Measurements from ENCODE around the gene PROK1. TPM values are rescaled to one million over a fixed set of nuclear protein-coding genes. Genes with fewer than 3 reads are reported as not detected.
A peak's percentile ranks its signal among the peaks of the same experiment; 100 is the strongest.

Gene PROK1
- polyA plus RNA-seq, 2 of the 4 experiments (the other 2 are of a cell fraction), result not detected

DNA sequence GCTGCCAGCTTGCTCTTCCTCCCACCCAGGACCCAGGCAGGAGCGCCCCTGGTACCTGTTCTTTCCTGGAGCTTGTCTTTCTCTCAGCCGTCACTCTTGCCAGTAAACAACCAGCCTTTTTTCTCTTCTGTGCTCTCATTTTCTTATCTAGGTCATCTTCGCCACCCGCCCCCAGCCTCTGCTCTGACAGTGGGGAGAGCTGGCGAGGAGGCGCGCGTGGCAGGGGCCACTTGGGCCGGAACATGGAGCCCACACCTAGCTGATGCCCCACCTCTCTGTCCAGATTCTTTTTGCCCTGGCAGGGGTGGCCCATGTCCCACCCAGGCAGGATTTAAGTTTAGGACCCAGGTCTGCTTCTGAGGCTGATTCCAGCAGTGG lies 32.3 kb downstream of the PROK1 start:
- no peak for FAIRE-seq
- Histone ChIP-seq H3K4me1 (peaks cover 11% of the 10 kb centered on the region; the same call in 2 of the 3 replicates), H3K27ac (no peak overlapping the region), H3K4me3 (no peak overlapping the region), H3K4me2 (no peak overlapping the region), H3K9me3 (no peaks in the 10 kb centered on the region)
- no peak for TF ChIP-seq EHF (CRISPR knock-in tag; IDR thresholded peaks at IDR 0.05)
- no peak for TF ChIP-seq SMC3 (IDR thresholded peaks at IDR 0.05)
- no peak for TF ChIP-seq ZC3H11A (IDR thresholded peaks at IDR 0.05)
- DNase-seq (ENCODE audit: low read depth in 1 of 2, low spot score in 1 of 2), result no peak
- ChIA-PET CTCF (interaction anchor here (1.4 to 5.6 kb wide), 2 partner anchors 13 to 171 kb away, joined by 3 to 43 read pairs; no protein-coding TSS in a partner anchor), POLR2A (interaction anchor here (0.8 kb wide), 1 partner anchor 144 kb away, joined by 4 read pairs; the partner anchor contains the start of gene RBM15)
- ATAC-seq, result no peak
- 95% methylated on average over 9 of the region's 9 CpGs for WGBS (ENCODE audit: missing lambda C conversion rate)

DNA sequence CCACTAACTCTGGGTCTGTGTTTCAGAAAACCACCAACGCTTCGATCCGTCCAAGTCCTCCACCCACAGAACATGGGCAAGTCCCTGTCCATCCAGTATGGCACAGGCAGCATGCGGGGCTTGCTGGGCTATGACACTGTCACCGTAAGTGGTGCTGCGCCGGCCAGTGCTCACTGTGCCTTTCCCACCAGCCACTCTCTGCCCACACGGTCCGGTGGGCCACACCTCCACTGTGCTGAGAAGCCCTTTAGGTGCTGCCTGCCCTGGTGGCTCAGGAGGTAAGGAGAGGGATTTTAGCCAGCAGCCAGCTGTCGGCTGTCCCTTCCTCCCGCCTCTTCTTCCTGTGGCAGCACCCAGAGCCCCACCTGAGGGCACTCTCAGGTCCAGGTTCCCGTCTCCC lies 33.9 kb downstream of the PROK1 start:
- Histone ChIP-seq H3K9me3 (no peaks in the 10 kb centered on the region), H3K27ac (no peak overlapping the region), H3K4me3 (no peak overlapping the region), H3K4me2 (no peak overlapping the region), H3K4me1 (peaks cover 6% of the 10 kb centered on the region; the same call in 1 of the 3 replicates)
- WGBS (ENCODE audit: missing lambda C conversion rate), result 91% methylated on average over 12 of the region's 12 CpGs
- ChIA-PET CTCF (interaction anchor here (0.8 to 2.0 kb wide), 7 partner anchors 12 to 276 kb away, joined by 3 to 20 read pairs (median 4); no protein-coding TSS in a partner anchor), POLR2A (no interaction called here)
- no peak for TF ChIP-seq EHF (CRISPR knock-in tag; IDR thresholded peaks at IDR 0.05)
- no peak for DNase-seq (ENCODE audit: low read depth in 1 of 2, low spot score in 1 of 2)
- FAIRE-seq, result no peak
- no peak for ATAC-seq

DNA sequence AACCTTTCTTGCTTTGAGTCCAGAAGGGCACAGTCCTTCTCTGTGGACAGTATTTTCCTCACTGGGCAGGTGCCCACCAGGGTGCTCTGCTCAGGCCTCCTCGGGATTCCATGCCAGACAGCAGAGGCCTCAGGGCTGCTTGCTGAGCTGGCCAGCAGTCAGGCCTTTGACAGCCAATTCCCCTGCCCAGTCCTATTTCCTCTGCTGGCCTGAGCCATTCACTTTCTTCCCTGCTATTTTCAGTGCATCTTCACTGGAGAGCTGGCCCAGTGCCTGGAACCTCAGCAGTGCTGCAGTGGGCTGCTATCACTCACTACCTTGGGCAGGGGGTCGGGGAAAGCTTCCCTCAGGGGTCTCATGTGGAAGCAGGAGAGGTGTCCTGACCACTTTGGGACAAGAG lies 34.8 kb downstream of the PROK1 start:
- H3K4me1 ChIP-seq, result peaks cover 6% of the 10 kb centered on the region; the same call in 1 of the 3 replicates
- H3K27ac ChIP-seq, result no peak overlapping the region
- ATAC-seq (no peak), FAIRE-seq (no peak), DNase-seq (ENCODE audit: low read depth in 1 of 2, low spot score in 1 of 2) (no peak)
- no peak overlapping the region for H3K4me3 ChIP-seq
- H3K9me3 ChIP-seq, result no peaks in the 10 kb centered on the region
- POLR2A ChIA-PET, result no interaction called here
- H3K4me2 ChIP-seq, result no peak overlapping the region
- TF ChIP-seq HEYL (CRISPR knock-in tag; IDR thresholded peaks at IDR 0.05), result no peak
- no peak for TF ChIP-seq FOSL2 (IDR thresholded peaks at IDR 0.05)
- no peak for TF ChIP-seq FOSL2 (CRISPR knock-in tag; IDR thresholded peaks at IDR 0.05)
- no peak for TF ChIP-seq MAFK (IDR thresholded peaks at IDR 0.05; ENCODE audit: partially characterized antibody)
- no peak for TF ChIP-seq RARB (CRISPR knock-in tag; IDR thresholded peaks at IDR 0.05)
- TF ChIP-seq JUNB (IDR thresholded peaks at IDR 0.05), result no peak
- CTCF ChIA-PET, result interaction anchor here (0.5 to 2.0 kb wide), 6 partner anchors 11 to 277 kb away, joined by 3 to 20 read pairs (median 4); no protein-coding TSS in a partner anchor
- WGBS (ENCODE audit: missing lambda C conversion rate), result 50% methylated on average over 1 of the region's 2 CpGs

DNA sequence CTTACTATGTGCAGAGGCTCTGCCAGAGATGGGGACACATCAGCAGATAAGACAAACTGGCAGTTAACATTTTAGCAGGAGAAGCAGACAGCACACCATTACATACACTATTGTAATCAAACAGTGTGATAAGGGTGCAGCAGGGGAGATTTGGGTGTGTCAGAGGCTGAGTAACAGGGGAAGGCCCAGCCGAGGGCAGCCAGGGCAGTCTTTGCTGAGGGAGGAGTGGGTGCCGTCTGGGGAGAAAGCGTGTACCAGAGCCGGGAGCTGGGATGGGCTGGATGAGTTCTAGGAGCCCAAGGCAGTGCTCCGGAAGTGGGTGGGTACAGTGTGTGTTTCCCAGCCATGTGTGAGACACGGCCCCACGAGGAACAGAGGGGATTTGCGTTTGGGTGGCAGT lies 36.8 kb downstream of the PROK1 start:
- TF ChIP-seq, protein P1, sequence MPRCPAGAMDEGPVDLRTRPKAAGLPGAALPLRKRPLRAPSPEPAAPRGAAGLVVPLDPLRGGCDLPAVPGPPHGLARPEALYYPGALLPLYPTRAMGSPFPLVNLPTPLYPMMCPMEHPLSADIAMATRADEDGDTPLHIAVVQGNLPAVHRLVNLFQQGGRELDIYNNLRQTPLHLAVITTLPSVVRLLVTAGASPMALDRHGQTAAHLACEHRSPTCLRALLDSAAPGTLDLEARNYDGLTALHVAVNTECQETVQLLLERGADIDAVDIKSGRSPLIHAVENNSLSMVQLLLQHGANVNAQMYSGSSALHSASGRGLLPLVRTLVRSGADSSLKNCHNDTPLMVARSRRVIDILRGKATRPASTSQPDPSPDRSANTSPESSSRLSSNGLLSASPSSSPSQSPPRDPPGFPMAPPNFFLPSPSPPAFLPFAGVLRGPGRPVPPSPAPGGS (IDR thresholded peaks at IDR 0.05), result no peak
- no peak for TF ChIP-seq ZNF302 (CRISPR knock-in tag; IDR thresholded peaks at IDR 0.05)
- TF ChIP-seq TFCP2L1 (CRISPR knock-in tag; IDR thresholded peaks at IDR 0.05), result no peak
- no peak for TF ChIP-seq MAFK (IDR thresholded peaks at IDR 0.05; ENCODE audit: partially characterized antibody)
- TF ChIP-seq PHF8 (IDR thresholded peaks at IDR 0.05; ENCODE audit: borderline replicate concordance, low read depth), result no peak
- TF ChIP-seq RCOR1 (IDR thresholded peaks at IDR 0.05; ENCODE audit: low read depth, low read length), result no peak
- TF ChIP-seq, protein P2, sequence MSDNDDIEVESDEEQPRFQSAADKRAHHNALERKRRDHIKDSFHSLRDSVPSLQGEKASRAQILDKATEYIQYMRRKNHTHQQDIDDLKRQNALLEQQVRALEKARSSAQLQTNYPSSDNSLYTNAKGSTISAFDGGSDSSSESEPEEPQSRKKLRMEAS (IDR thresholded peaks at IDR 0.05), result no peak
- no peak for TF ChIP-seq FOXS1 (CRISPR knock-in tag; IDR thresholded peaks at IDR 0.05)
- TF ChIP-seq CEBPB (IDR thresholded peaks at IDR 0.05), result no peak
- TF ChIP-seq, protein P3, sequence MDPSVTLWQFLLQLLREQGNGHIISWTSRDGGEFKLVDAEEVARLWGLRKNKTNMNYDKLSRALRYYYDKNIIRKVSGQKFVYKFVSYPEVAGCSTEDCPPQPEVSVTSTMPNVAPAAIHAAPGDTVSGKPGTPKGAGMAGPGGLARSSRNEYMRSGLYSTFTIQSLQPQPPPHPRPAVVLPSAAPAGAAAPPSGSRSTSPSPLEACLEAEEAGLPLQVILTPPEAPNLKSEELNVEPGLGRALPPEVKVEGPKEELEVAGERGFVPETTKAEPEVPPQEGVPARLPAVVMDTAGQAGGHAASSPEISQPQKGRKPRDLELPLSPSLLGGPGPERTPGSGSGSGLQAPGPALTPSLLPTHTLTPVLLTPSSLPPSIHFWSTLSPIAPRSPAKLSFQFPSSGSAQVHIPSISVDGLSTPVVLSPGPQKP (IDR thresholded peaks at IDR 0.05; ENCODE audit: low read depth, low read length), result no peak
- no peak for TF ChIP-seq MYC (IDR thresholded peaks at IDR 0.05; ENCODE audit: borderline replicate concordance, low read length)
- TF ChIP-seq, protein P4, sequence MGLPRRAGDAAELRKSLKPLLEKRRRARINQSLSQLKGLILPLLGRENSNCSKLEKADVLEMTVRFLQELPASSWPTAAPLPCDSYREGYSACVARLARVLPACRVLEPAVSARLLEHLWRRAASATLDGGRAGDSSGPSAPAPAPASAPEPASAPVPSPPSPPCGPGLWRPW (IDR thresholded peaks at IDR 0.05), result no peak
- no peak for TF ChIP-seq EHF (CRISPR knock-in tag; IDR thresholded peaks at IDR 0.05)
- TF ChIP-seq GATA3 (IDR thresholded peaks at IDR 0.05; ENCODE audit: borderline replicate concordance), result no peak
- TF ChIP-seq FOSL2 (IDR thresholded peaks at IDR 0.05), result no peak
- no peak for TF ChIP-seq FOSL2 (CRISPR knock-in tag; IDR thresholded peaks at IDR 0.05)
- no peak for TF ChIP-seq POLR2A (IDR thresholded peaks at IDR 0.05; ENCODE audit: low read length)
- no peak for TF ChIP-seq CBX2 (IDR thresholded peaks at IDR 0.05; ENCODE audit: borderline replicate concordance, low read depth)
- TF ChIP-seq, protein P5, sequence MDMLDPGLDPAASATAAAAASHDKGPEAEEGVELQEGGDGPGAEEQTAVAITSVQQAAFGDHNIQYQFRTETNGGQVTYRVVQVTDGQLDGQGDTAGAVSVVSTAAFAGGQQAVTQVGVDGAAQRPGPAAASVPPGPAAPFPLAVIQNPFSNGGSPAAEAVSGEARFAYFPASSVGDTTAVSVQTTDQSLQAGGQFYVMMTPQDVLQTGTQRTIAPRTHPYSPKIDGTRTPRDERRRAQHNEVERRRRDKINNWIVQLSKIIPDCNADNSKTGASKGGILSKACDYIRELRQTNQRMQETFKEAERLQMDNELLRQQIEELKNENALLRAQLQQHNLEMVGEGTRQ (IDR thresholded peaks at IDR 0.05), result no peak
- TF ChIP-seq SMC3 (IDR thresholded peaks at IDR 0.05), result no peak
- TF ChIP-seq JUNB (IDR thresholded peaks at IDR 0.05), result no peak
- no peak overlapping the region for H3K4me3 ChIP-seq
- H3K27ac ChIP-seq, result peak overlapping the region in 1 of 2 experiments; percentile 50; a peak in 1 of 6 replicates
- CTCF ChIA-PET, result interaction anchor here (1.1 to 1.7 kb wide), 4 partner anchors 8 to 285 kb away, joined by 3 to 8 read pairs (median 4); no protein-coding TSS in a partner anchor
- POLR2A ChIA-PET, result no interaction called here
- no peak for FAIRE-seq
- DNase-seq (ENCODE audit: low read depth in 1 of 2, low spot score in 1 of 2), result no peak
- WGBS (ENCODE audit: missing lambda C conversion rate), result 22% methylated on average over 7 of the region's 8 CpGs
- no peak overlapping the region for H3K4me2 ChIP-seq
- no peaks in the 10 kb centered on the region for H3K9me3 ChIP-seq
- peaks cover 6% of the 10 kb centered on the region; the same call in 1 of the 3 replicates for H3K4me1 ChIP-seq
- ATAC-seq, result peak in 1 of 2 experiments; percentile 59; a peak in 3 of 6 replicates
